NCI-H2081 (cell line): ENCODE data around the gene KCTD5.
A peak's percentile ranks its signal among the peaks of the same experiment; 100 is the strongest.
"Not testable (repeated sequence)": the region's sequence is repeated elsewhere in the genome, so short reads cannot be mapped to it uniquely, and the experiment has no call there.

ENCODE experiments used
- DNase-seq, 2 experiments: peaks; one replicate each; lab custom pipeline; 2025; lab: John Stamatoyannopoulos, UW

KCTD5 gene

DNA sequence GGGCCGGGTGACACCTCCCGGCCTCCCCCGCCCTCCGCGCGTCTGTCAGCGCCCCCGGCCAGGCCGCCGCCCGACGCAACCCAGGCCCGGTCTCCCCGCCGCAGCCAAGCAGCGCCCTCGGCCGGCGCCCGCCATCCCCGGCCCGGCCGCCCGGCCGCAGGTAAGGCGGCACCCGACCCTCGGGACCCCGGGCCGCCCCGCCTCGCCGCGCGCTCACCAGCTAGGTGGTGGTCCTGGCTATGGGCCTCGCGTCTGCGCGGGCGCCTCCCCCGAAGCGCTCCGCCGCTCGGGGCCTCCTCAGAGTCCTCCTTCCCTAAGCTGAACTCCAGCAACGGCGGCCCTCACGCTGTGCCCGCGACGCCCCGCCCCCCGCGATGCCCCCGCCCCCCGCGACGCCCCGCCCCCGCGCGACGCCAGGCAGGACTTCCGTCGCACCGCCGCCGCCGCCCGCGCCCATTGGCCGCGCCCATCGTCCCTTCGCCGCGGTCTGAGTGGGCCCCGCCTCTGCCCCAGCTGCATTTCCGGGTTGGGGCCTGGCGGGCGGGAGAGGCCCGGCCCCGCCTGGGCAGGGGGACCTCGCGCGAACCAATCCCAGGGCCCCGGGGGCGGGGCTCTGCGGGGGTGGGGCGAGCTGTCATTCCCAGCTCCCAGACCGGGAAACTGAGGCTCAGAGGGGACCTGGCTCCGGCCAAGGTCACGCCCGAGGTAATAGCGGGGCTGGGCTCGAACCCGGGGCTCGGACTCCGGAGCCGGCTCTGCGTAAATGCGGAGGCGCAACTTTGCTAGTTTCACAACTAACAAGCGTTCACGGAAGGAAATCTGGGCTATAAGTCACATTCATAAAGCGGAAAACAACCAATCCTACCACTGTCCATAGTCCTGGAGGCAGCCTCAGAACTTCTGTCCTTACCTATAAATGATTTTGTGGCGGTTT, 9.0 kb upstream of the KCTD5 start:
- DNase-seq = peak; percentile 92 to 95

DNA sequence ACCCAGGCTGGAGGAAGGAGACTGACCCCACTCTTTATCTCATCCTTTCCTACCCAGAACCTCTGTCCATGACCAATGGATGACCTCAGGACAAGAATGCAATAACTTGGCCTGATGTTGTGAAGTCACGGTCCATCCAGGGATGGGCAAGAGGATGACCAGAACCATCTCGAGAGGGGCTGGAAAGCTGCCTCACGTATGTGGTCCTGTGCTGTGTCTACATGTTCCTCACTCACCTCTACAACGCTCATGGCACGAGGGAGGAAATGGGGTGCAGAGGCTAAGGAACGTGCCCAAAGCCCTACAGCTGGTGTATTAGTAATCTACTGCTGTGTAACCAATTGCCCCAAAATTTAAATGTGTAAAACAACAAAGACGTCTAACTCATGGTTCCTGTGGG, 7.3 kb upstream of the KCTD5 start:
- DNase-seq = no peak

DNA sequence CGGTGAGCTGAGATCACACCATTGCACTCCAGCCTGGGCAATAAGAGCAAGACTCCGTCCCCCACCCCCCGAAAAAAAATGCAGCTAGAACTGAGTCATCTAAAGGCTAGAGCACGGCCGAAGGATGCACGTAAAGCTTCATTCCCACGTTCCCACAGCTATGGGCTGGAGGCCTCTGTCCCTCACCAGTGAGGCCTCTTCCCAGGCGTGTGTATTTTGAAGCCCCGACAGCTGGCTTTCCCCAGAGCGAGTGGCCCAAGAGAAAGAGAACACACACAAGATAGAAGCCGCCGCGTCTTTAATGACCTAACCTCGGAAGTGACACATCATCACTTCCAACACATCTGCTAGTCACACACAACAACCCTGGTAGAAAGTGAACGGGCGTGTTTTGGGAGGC, 6.6 kb upstream of the KCTD5 start:
- DNase-seq = no peak

DNA sequence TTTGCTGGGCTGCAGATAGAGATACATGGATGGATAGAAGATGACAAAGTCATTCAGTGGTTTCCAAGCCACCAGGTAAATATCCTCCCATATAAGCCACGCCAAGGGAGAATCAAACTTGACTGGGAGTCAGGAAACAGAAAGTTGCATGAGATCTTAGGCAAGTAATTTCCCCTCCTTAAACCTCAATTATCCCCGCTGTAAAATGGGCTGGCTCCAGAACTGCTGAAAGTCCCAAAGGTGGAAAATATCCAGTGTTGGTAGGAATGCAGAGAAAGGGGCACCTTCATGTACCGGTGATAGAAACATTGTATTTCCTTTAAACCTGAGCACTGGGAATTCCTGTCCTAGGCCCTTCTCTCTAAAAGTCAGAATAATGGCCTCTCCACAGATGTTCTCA, 5.4 kb upstream of the KCTD5 start:
- DNase-seq = not testable (repeated sequence)

DNA sequence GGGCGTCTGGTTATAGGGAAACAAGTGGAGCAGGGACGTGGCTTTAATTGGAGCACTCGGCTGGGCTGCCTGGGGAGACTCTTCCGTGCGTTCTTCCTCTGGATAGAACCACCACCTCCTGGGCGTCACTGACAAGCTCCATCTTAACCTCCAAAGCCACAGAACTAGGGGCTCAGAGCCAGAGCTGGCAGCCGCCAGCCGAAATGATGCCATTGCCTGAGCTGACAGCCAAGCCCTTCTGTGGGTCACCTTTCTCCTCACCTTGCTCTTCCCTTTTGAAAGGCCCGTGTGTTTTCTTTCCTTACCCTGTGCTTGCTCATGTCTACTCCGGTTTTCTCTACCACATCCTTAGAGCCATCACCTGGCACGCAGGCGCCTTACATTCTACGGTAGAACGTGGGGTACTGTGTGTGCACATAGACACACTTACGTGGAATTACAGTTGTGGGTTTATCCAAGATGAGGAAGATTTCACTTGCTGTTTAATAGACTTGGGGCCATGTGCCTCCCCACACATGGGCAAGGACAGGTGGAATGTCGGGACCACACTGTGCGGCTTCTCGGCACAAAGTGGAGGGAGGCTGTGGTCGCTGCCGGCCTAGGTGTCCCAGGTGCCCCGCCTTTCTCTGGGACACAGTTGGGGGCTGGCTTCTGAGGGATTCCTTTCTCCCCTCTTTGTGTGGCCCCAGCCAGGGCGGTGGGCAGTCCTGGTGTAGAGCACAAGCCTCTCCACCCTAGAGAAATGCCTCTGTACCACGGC, 3.9 kb upstream of the KCTD5 start:
- DNase-seq = not testable (repeated sequence)

DNA sequence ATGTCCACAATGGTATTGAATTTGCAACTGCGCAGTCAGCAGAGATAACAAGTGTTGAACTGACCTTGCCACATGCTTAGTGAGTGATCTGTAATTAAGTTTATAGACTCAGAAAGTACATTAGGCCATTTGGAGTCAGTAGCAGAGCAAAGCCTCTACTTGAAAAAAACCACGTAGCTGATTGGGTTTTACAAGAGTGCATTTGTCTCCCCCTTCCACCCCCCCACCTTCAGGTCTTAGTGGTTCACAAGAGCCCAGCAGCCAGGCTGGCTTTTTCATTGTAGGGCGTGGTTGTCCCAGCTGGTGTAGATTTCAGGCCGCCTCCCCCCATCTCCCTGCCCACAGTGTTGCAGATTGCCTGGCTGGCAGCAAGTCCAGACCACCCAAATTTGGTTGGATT, 2.4 kb upstream of the KCTD5 start:
- DNase-seq = not testable (repeated sequence)

DNA sequence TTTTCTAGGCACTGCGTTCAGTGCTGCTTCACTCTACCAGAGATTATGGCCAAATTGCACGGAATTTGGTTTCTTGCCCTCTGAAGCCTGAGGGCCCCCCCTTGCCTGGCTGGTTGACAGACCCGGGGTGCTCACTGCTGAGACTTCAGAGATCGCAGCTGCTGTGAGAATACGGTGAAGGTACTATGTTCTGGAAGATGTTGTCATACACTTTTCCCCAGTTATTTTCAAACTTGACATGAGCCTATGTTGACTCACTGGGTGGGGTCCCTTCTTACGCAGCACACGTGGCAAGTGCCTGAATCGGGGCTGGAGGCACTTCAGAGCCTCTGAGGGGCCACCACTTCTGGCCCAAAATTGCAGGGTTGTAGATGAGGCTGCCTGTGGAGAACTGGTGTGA, 2.0 kb upstream of the KCTD5 start:
- DNase-seq = not testable (repeated sequence)

DNA sequence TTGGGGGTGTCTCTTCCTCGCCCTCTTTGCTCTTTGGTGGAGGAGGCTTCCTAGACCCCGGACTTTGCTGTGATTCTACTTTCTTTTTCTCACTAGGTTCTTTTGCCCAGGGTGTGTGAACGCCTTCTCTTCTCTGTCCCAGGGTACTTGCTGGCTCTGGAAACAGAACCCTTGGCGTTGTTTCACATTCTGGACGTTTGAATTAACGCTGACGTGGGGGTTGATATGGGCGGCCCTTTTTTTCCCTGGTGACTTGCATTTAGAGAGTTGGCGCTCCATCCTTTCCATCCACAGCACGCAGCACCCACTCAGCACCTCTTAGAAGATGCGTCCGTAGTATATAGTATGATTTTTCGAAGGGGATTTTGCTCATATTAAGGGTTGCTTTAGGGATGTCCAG, 718 bp downstream of the KCTD5 start:
- DNase-seq = not testable (repeated sequence)

DNA sequence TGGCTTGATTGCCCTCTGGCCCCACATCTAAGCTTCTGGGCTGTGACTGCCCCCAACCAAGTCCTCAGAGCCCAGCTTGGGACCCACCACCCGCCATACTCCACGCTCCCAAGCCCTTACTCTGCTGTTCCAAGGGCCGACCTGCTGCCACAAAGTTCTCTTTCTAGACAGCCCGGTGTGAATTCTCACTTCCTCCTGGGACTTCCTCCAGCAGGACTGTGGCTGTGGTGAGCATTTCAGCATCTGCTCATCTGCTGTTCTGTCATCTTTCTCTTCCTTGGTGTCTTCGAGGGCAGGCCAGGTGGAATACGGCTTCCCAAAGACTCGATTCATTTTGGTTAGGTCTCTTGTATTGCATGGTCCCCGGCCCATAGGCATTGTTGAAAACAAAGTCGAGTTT, 3.8 kb downstream of the KCTD5 start:
- not testable (repeated sequence) for DNase-seq

DNA sequence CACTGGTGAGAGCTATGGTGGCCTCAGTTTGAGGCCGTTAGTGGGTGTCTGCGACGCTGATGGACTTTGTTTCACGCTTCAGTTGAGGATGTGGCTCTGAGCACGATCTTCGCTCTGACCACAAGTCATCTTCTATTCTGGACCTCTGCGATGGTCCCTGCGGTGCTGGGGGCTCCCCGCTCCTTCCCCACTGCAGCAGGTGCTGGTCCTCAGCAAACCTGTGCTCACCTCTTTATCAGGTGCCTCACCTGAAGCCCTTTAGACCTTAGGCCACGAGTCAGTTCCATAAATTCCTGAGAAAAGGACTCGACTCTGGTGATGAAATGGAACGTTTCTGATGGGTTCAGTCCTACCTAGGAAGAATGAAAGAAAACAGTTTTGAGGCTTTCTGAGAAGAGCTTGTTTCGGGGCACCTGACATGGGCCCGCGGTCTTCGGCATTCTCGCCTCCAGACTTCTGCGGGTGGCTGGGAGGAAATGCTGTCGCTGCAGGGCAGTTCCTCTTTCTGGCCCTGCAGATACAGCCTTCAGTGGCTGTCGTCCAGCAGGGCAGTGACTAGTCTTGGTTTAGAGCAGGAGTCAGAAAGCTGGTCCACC, 4.7 kb downstream of the KCTD5 start:
- no peak for DNase-seq

DNA sequence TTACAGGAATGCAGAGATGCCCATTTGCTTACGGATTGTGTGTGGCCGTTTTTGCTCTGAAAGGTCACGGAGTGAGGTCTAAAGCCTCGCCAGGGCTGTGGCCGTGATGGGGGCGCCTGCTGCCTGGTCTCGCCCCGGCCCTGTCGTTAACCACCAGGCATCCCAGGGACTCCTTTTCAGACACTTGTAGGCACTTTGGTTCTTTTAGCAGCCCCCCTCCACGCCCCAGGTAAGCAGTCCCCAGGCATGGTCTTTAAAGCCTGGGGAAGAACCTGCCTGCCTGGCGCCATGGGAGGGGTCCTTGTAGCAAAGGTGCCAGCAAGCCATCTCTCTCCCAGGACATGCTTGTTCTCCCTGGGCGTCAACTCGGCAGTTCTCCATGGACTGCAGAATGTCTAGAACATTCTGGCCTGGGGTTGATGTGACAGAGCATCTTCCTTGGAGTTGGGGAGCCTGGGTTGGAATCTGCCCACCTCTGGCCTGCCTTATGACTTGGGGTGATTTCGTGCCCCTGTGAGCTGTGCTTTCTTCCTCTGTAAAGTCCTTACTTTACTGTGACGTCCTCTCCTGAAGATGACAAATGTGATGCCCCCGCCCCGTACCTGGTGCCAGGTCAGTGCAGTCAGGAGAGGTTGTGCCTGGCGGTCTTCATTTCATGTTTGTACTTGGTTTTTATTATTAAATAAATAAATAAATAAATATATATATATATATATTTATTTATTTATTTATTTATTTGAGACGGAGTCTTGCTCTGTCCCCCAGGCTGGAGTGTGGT, 5.4 kb downstream of the KCTD5 start:
- no peak for DNase-seq

DNA sequence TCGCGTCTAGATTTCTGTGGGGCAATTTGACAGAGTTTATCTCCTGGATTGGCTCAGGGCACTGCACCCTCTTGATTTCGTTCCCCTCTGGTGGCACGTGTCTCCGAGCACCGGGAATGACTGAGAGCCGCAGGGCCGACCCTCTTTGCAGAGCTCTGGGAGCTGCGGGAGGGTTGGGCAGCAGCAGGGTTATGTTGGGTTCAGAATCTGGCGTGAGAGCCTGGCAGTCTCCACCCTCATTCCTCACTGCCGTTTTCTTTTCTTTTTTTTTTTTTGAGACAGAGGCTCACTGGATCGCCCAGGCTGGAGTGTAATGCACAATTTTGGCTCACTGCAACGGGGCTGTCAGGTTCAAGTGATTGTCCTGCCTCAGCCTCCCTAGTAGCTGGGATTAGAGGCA, 7.1 kb downstream of the KCTD5 start:
- DNase-seq = not testable (repeated sequence)

DNA sequence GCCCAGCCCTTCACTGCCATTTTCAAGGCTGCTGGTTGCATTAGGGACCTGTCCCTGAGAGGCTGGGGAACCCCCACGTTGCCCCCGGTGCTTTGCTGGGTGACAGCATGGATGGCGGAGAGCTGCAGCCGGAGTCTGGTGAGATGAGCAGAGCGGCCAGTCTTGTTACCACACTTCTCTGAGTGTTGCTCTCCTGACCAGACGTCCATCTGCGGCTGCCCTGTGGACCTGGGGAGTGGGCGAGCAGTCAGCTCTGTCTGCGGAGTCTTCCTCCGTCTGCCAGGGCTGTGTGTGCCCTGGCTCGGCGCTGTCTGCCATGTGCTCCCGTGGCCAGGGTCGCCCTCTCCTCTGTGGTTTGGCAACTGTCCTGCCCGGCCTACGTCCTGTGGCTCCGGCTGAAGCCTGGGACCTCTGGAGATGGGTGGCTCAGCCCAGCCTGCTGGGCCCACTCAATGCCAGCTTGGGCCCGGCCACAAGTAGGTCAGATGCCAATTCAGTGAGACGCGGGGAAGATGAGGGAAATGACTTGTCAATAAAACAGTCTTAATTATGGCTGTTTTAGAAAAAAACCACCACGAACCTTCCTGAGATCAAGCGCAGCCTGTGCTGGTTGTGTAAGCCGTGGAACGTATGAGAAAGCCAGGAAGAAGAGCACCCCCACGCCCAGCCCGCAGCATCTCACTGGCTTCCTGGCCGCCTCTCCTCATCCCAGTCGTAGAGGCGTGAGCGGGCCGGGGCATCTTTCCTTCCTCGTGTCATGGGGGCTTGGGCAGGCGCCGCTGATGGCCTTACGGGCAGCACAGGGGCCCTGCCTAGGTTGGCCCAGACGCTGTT, 7.9 kb downstream of the KCTD5 start:
- no peak for DNase-seq

DNA sequence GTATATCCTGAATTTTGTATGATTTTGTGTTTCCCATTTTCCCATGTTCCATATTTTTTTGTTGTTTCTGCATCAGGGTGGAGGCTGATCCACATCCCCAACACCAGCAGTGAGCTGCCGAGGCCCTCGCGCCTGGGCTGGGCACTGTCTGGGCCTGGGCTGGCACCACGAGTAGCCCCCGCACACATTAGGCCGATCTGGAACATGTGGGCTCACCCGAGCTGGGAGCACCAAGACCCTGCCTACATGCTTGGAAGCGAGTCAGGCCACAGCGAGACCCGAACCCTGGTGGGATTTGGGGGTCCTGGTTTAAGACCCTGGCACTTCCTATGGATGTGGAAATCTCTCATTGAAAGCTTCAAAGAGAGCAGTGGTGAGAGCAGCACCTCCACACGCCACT, 8.5 kb downstream of the KCTD5 start:
- DNase-seq = no peak

DNA sequence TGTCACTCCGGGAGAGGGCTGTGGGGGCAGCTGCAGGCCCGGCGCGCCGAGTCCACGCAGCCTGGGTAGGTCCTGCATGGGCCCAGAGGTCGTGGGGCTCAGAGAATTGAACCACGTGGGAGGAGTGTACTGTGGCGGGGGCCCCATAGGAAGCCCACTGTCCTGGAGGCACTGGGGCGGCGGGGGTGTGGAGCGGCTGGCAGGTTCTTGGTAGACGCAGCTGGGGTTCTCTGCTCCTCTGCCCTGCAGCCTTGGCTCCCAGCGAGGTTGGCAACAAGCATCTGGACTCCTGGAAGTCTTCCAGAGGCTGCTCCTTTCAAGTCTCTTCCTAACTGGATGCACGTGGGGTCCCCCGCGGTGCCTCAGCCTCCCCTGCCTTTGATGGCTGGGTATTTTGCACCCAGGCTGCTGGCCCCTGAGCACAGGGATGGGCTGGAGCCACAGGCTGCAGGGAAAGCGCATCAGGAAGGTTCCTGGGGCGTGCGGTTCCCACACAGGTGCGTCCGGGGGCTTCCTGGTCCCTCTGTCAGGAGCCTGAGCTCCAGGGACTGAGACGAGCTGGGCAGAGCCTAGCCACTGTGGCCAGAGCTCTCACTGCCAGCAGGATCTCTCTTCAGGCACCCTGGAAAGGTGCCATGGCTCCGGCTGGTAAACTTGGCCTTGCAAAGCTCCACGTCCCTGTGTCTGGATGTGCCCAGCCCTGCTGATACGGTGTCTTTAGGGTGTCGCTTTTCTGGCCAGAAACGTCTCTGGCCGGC, 9.3 kb downstream of the KCTD5 start:
- peak in 1 of 2 experiments; percentile 5 for DNase-seq

DNA sequence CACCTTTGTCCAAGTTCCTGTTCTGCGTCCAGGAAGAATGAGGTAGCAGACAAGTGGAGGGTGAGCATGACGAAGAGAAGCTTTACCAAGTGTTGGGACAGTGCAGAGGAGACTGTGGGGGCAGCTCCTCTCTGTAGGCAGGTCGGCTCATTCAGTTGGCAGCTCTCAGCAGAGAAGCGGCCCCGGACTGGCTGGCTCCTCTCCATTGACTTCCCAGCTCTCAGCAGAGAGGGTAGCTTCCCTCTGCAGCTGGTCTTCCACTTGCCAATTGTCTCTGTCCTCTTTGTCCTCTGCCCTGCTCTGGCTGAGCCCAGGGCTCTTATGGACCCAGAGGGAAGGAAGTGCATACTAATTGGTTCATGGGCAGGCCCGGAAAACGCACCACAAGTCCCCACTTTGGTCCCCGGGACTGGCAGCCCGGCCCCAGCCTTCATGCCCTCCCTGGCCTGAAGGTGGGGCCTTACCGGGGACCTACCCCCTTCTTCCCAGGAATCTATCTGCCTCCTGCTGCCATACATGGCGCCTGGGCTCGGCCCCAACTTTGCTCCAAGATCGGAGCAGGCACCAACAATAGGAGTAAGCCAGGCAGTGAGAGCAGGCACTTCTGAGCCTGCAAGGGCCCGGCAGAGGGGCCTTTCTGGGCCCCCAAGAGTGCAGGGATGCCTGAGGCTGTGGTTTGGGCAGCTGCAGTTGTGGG, 10.1 kb downstream of the KCTD5 start:
- DNase-seq = no peak

DNA sequence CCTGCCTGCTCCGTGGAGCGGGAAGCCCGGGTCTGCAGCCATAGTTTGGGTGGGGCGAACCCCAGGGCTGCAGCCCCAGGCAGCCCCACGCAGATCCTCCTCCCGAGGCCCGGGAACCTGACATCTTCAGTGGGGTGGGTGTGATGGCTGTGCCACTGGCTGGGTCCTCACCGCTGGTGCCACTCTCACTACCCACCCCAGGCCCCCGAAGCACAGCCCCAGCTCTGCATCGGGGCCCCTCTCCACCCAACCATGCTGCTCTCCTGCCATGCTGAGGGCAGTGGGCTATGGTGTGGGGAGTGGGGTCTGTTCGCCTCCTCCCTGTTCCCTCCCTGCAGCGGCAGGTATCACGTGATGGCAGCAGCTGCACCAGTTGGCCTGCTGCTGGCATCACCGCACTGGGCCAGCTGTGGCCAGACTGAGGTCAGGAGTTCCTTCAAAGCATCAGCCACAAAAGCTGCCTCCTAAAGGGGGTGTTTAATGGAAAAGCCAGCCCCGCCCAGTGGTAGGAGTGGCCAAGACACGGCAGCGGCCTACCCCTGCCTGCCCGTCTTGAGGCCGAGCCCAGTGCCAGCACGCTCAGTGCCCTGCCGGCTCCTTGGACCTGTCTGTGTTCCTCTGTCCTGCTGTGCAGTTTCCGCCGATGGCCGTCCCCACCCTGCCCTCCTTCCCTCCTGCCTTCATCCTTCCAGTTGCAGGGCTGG, 10.8 kb downstream of the KCTD5 start:
- DNase-seq = no peak

DNA sequence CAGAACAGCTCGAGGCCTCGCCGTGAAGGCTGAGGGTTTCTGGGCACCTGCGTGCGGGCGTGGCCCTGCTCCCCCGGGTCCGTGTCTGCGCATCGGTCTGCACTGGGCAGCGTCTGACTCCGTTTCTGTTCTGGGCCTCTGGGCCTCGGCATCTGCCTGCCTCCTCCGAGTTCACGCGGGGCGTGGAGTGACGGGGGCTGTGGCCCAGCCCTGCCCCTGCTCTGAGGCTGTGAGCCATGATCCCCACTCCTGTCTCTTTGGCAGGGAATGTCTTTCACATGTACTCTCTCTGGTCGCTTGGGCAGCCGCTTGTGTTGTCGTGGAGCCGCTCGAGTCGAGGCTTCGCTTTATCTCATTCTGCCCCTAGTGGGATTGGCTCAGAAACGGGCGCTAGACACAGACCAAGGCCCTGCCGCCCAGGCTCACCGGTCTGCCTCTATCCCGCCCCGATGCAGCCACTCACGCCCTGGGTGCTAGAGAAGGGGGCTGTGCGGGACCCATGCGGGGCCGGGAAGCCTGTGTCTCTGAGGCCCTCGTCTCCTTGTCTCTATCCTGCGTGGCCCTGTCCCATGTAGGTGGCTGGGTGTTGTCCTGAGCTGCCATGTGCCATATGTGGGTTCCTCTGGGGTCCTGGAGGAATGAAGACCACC, 14.4 kb downstream of the KCTD5 start:
- DNase-seq = not testable (repeated sequence)
